ENCODE measurements around the gene SYNDIG1L. TPM values are rescaled to one million over a fixed set of nuclear protein-coding genes. Genes with fewer than 3 reads are reported as not detected.
A peak's percentile ranks its signal among the peaks of the same experiment; 100 is the strongest.
"Not testable (repeated sequence)": the region's sequence is repeated elsewhere in the genome, so short reads cannot be mapped to it uniquely, and the experiment has no call there.

SYNDIG1L gene
- total RNA-seq, 1 donor from 2014 or later: 0.34 TPM

DNA sequence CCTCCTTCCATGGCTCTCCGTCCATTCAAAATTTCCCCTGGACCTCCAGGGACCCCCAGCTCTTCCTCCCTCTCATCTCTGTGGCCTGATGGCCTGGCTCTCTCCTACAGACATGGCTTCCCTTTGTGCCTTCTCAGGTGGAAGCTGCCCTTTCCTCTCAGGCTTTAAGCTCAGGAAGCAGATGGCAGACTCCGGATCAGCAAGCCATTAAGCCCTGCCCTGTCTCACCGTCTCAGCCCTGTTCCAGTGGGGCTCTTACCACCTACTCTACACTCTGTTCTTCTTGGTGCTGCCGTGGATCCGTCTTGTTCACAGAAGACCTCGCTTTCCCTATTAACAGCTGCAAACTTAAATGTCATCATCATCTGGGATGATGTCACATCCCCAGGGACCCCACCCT is 34.0 kb upstream of the SYNDIG1L start:
- Mint-ChIP-seq H3K9me3 (ENCODE audit: low read depth) (no peaks in the 10 kb centered on the region), H3K27ac (no peak overlapping the region), H3K4me1 (ENCODE audit: low read depth) (no peaks in the 10 kb centered on the region), H3K36me3 (ENCODE audit: insufficient read depth) (peaks cover 2% of the 10 kb centered on the region), H3K27me3 (peaks cover 7% of the 10 kb centered on the region), H3K4me3 (ENCODE audit: low read depth) (no peak overlapping the region)
- DNase-seq (ENCODE audit: low spot score, unreplicated experiment): no peak
- TF ChIP-seq, protein P1, sequence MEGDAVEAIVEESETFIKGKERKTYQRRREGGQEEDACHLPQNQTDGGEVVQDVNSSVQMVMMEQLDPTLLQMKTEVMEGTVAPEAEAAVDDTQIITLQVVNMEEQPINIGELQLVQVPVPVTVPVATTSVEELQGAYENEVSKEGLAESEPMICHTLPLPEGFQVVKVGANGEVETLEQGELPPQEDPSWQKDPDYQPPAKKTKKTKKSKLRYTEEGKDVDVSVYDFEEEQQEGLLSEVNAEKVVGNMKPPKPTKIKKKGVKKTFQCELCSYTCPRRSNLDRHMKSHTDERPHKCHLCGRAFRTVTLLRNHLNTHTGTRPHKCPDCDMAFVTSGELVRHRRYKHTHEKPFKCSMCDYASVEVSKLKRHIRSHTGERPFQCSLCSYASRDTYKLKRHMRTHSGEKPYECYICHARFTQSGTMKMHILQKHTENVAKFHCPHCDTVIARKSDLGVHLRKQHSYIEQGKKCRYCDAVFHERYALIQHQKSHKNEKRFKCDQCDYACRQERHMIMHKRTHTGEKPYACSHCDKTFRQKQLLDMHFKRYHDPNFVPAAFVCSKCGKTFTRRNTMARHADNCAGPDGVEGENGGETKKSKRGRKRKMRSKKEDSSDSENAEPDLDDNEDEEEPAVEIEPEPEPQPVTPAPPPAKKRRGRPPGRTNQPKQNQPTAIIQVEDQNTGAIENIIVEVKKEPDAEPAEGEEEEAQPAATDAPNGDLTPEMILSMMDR (IDR thresholded peaks at IDR 0.05; ENCODE audit: unreplicated experiment): no peak

DNA sequence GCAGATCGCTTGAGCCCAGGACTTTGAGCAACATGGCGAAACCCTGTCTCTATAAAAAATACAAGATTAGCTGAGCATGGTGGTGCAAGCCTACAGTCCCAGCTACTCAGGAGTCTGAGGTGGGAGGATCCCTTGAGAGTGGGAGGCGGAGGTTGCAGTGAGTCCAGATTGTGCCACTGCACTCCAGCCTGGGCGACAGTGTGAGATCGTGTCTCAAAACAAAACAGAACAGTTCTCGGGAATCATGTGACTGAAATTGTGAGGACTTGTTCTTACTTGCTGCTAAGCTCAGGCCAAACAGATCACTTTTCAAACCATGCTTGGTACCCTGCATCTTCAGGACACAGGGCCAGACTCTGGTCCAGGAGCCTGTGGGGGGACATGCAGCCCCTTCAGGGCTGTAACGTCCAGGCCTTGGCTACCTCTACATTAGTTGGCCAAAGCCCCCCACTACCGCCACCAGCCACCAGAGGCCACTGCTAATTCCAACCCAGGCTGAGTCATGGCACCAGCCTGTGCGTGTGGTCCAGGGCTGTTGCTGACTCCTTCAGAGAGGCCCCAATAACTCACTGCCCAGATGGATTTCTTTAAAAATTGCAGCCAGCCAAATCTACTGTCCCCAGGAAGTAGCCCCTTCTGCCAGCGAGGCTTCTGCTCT is 33.4 kb upstream of the SYNDIG1L start:
- no peaks in the 10 kb centered on the region for H3K4me1 Mint-ChIP-seq (ENCODE audit: low read depth)
- TF ChIP-seq, protein P1 (IDR thresholded peaks at IDR 0.05; ENCODE audit: unreplicated experiment): peak; percentile 59
- H3K4me3 Mint-ChIP-seq (ENCODE audit: low read depth): no peak overlapping the region
- peaks cover 4% of the 10 kb centered on the region for H3K9me3 Mint-ChIP-seq (ENCODE audit: low read depth)
- H3K27ac Mint-ChIP-seq: no peak overlapping the region
- H3K36me3 Mint-ChIP-seq (ENCODE audit: insufficient read depth): peaks cover 5% of the 10 kb centered on the region
- peaks cover 7% of the 10 kb centered on the region for H3K27me3 Mint-ChIP-seq
- DNase-seq (ENCODE audit: low spot score, unreplicated experiment): peak; percentile 16

DNA sequence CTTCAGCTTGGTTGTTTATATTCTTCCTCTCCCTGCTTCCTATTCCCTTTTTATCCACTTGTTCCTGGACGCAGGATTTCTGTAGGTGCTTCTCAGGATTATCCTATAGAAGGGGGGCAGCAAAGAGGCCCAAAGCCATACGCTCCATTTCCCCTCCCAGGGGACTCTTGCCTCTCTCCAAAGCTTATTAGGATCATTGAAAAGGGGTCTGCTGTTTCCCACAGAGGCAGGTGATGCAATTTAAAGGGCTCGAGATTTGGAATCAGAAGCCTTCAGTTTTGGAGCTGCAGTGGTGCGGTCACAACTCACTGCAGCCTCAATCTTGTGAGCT is 31.5 kb upstream of the SYNDIG1L start:
- Mint-ChIP-seq H3K27me3 (peaks cover 7% of the 10 kb centered on the region), H3K4me1 (ENCODE audit: low read depth) (no peaks in the 10 kb centered on the region), H3K4me3 (ENCODE audit: low read depth) (no peak overlapping the region), H3K36me3 (ENCODE audit: insufficient read depth) (peaks cover 6% of the 10 kb centered on the region), H3K27ac (peak overlapping the region; percentile 67), H3K9me3 (ENCODE audit: low read depth) (peaks cover 9% of the 10 kb centered on the region)
- TF ChIP-seq, protein P1 (IDR thresholded peaks at IDR 0.05; ENCODE audit: unreplicated experiment): no peak
- no peak for DNase-seq (ENCODE audit: low spot score, unreplicated experiment)

DNA sequence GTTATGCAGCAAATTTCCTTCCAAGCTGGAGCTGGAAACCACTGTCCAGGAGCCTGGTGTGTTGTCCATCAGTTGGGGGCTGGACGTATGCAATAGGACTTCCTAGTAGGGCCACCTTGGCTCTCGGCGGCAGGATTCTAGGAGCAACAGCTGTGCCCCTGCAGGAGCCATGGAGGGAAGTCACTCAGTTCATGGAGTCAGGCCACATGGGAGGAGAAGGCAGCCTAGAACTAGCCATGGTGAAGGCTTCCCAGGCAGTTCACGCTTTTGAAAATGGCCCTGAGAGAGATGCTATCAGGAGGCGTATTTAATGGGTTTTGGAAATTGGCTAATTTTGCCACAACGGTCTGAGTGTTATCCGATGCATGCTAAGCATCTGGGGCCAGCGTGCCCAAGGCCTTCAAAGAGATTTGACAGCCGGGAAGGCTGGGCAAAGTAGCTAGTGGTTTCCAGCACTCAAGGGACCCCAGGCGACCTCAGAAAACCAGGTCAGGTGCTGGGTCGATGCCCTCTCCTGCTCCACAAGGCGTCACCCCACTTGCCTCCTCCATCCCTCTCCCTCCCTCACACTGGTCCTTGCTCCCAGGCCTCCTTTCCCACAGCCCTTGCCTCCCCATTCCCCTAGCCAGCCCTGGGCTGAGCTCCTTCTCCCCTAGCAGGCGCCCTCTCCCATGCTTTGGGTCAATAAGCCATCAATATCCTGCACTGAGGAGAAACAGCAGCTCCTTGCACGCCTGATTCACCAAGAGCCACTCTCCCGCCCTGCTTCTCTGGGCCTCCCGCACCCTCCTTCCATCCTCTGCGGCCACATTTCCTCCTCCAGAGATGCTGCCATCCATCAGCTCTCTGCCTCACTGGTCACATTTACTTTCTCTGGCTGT is 30.9 kb upstream of the SYNDIG1L start:
- H3K4me3 Mint-ChIP-seq (ENCODE audit: low read depth): no peak overlapping the region
- H3K27ac Mint-ChIP-seq: peak overlapping the region; percentile 67
- no peaks in the 10 kb centered on the region for H3K4me1 Mint-ChIP-seq (ENCODE audit: low read depth)
- TF ChIP-seq, protein P1 (IDR thresholded peaks at IDR 0.05; ENCODE audit: unreplicated experiment): no peak
- peaks cover 7% of the 10 kb centered on the region for H3K27me3 Mint-ChIP-seq
- no peak for DNase-seq (ENCODE audit: low spot score, unreplicated experiment)
- H3K36me3 Mint-ChIP-seq (ENCODE audit: insufficient read depth): peaks cover 6% of the 10 kb centered on the region
- H3K9me3 Mint-ChIP-seq (ENCODE audit: low read depth): peaks cover 9% of the 10 kb centered on the region

DNA sequence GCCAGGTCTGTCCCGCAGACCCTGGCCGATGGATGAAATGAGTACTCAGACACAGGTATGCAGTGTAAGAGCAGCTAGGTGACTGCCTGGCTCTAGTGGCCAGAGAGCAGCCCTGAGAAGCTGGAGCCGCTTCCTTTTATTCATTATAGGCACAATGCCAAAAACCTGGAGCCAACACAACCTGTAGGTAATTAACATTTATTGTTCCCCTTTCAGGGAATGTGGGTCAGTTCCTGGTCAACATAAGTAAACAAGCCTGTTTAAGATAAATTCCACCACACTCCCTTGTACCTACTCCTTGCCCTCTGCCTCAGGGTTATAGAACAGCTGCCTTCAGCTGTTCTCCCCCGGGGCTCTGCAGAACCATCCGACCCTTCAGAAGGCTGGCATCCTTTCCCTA is 28.4 kb upstream of the SYNDIG1L start:
- H3K4me3 Mint-ChIP-seq (ENCODE audit: low read depth); DNase-seq (ENCODE audit: low spot score, unreplicated experiment); H3K27ac Mint-ChIP-seq; H3K27me3 Mint-ChIP-seq; H3K4me1 Mint-ChIP-seq (ENCODE audit: low read depth); H3K9me3 Mint-ChIP-seq (ENCODE audit: low read depth); H3K36me3 Mint-ChIP-seq (ENCODE audit: insufficient read depth): not testable (repeated sequence)

Measured in progenitor cell of endocrine pancreas (in vitro differentiated cells).